Left ventricle myocardium inferior (tissue), 1 donor: ENCODE results near the gene PPL. TPM values are rescaled to one million over a fixed set of nuclear protein-coding genes. Genes with fewer than 3 reads are reported as not detected.

Experiments
- DNase-seq: peaks from one replicate; pipeline ENCODE4 v3.0.0-alpha.2; 2020
- H3K27ac ChIP-seq: fragments of 200-600 bp; replicated peaks from 2 replicates; pipeline ENCODE4 v1.8.0; 2021
- H3K27me3 ChIP-seq: fragments of 200-600 bp; 2 replicates; pipeline ENCODE4 v1.8.0; 2021; ENCODE audit warnings: low read depth
- H3K36me3 ChIP-seq: fragments of 200-600 bp; 2 replicates; pipeline ENCODE4 v1.8.0; 2021
- H3K4me1 ChIP-seq: fragments of 200-600 bp; 2 replicates; pipeline ENCODE4 v1.8.0; 2021
- H3K4me3 ChIP-seq: fragments of 200-600 bp; 2 replicates; pipeline ENCODE4 v1.8.0; 2021; ENCODE audit warnings: mild to moderate bottlenecking, moderate library complexity
- H3K9me3 ChIP-seq: fragments of 200-600 bp; replicated peaks from 2 replicates; pipeline ENCODE4 v1.8.0; 2021
- intact Hi-C: fragments of 100-400 bp; cut with micrococcal nuclease; formaldehyde crosslinking; loops from one replicate; pipeline ENCODE4 v1.11.0; 2022
- total RNA-seq: library from RNA; stranded (reverse); fragmentation: NEBNext Ultra II Directional; extraction: Animal tissue kit (Norgen Biotek cat#: 25700); gene quantifications from one replicate; pipeline ENCODE4 v1.2.1, GENCODE V29; 2021
- TF ChIP-seq, protein P1 (sequence below): fragments of 200-600 bp; IDR thresholded peaks from 2 replicates; pipeline ENCODE4 v1.8.0; 2021; ENCODE audit warnings: antibody characterized with exemption, mild to moderate bottlenecking, borderline replicate concordance
- donor health status: DM: no; HTN: yes; CAD: no; lungs with severe emphysema.

PPL gene
- total RNA-seq, 1 donor from 2014 or later, result 7.6 TPM

DNA sequence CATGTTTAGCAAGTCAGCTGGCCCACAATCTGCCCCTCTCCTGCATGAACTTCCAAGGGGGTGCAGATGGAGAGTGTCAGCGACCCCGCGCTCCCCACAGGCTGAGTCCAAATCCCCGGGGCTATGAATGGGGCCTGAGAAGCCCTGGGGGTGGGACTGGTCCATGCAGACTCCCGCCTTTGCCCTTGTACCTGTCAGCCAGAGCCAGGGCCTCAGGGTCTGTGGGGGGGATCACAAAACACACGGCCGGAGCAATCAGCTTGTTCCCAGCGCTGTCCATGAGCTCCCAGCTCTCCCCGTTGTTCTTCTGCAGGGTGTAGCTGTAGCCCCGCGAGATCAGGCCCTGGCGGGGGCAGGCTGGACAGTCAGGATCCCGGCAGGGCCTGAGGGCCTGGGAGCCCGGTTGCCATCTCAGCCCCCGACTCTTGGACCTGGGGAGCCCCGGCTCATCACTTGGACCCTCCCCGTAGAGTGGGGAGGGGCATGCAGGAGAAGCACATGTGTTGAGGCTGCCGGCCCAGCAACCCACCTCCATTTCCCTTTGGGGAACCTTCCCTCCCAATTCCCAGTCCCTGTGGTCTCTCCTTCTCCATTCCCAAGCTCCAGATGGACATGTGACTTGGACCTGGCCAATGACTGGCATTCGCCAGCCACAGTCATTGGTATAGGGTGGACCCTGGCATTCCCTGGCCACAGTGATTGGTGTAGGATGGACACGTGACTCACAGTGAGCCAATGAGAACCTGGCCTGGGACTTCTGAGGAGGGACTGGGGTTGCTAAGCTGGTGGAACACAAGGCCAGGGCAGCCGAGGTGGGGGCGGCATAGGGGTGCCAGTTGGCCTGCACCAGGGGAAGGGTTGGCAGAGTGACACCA, 42.4 kb downstream of the PPL start:
- TF ChIP-seq, protein P1, sequence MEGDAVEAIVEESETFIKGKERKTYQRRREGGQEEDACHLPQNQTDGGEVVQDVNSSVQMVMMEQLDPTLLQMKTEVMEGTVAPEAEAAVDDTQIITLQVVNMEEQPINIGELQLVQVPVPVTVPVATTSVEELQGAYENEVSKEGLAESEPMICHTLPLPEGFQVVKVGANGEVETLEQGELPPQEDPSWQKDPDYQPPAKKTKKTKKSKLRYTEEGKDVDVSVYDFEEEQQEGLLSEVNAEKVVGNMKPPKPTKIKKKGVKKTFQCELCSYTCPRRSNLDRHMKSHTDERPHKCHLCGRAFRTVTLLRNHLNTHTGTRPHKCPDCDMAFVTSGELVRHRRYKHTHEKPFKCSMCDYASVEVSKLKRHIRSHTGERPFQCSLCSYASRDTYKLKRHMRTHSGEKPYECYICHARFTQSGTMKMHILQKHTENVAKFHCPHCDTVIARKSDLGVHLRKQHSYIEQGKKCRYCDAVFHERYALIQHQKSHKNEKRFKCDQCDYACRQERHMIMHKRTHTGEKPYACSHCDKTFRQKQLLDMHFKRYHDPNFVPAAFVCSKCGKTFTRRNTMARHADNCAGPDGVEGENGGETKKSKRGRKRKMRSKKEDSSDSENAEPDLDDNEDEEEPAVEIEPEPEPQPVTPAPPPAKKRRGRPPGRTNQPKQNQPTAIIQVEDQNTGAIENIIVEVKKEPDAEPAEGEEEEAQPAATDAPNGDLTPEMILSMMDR, result no peak
- H3K27me3 ChIP-seq, result no peaks in the 10 kb centered on the region
- H3K27ac ChIP-seq, result no peak overlapping the region
- intact Hi-C loops, result no loop called here
- peaks cover 25% of the 10 kb centered on the region for H3K36me3 ChIP-seq
- no peak for DNase-seq
- no peak overlapping the region for H3K4me3 ChIP-seq
- peaks cover 21% of the 10 kb centered on the region for H3K4me1 ChIP-seq
- peaks cover 5% of the 10 kb centered on the region for H3K9me3 ChIP-seq

DNA sequence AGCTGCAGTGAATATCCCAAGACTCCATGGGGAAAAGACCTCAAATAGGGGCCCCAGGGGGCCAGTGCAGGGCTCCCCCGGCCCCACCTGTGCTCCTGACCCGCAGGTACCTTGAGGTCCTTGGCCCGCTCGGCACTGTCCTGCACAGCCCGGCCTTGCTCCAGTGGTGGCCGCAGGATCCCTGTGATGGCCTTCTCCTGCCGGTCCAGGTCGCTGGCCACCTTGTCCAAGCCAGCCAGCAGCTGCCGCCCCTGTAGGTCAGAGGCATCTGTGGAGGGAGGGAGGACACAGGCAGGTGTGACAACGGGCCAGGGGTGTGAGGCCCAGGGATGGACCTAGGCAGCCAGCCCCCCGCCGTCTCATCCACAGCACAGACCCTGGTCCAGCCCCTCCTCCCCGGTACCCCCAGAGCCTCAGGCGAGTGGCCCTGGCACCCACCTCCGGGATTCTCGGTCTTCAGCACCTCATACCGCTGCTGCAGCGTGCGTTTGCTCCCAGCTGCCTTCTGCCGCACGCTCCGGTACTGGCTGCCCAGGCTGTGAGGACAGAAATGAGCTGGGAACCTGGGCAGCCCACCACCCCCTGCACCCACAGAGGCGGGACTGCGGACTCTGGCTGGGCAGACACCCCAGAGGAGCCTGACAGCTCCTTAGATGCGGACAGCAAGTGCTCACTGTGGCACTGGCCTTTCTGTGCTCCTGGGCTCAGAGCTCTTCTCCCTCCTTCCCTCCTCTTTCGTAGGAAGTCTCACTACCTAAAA, 43.7 kb downstream of the PPL start:
- H3K27me3 ChIP-seq, result no peaks in the 10 kb centered on the region
- no peak overlapping the region for H3K4me3 ChIP-seq
- DNase-seq, result no peak
- intact Hi-C loops, result no loop called here
- TF ChIP-seq, protein P1, result no peak
- H3K27ac ChIP-seq, result peak overlapping the region; percentile 78
- H3K9me3 ChIP-seq, result peaks cover under 1% of the 10 kb centered on the region
- peaks cover 23% of the 10 kb centered on the region for H3K36me3 ChIP-seq
- H3K4me1 ChIP-seq, result peaks cover 21% of the 10 kb centered on the region

DNA sequence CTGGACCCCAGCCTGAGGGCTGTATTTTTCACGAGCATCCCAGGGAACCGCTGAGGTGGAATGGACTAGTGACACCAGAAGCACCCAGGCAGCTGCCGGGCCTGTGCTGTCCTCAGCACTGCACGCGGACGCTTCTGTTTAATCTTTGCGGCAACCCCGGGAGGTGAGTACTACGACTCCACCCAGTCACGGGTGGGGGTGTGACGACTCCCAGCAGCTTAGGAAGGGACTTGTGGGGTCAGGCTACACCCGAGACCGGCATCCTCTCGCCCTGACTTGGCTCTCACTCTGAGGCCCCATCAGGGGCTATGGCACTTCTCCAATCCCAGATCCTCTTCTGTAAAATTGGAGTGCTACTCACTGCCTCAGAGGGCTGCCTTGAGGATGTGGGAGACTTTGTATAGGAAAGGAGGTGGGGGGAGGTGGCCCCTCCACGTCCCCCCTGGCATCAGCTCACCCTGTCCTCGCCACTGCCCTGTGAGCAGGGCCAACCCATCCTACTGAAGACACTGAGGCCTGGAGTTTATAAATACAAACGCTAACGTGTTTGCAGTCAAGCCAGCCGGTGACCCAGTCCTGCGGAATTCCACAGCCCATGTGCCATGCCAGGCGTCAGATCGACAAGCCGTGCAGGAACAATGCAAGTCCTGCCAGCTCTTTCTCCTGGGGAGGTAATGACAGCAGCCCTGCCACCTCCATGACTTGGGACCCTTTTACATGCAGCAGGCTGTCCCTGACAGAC, 44.4 kb downstream of the PPL start:
- peak; percentile 65 for DNase-seq
- H3K36me3 ChIP-seq, result peaks cover 31% of the 10 kb centered on the region

DNA sequence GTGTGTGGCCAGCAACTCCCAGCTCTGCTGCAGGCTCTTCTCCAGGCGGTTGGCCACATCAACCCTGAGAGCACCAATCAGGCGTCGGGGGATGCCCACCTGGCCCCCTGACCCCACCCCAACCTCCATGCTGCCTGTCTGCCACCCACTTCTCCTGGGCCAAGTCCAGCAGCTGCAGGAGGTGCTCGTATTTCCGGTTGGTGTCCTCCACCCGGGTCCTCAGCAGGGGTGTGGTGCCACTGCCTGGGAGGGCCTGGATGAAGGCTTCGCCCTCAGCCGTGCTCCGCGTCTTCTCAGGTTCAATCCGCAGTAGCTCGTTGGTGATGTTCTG, 45.1 kb downstream of the PPL start:
- Histone ChIP-seq H3K27ac (peak overlapping the region; percentile 78), H3K9me3 (no peaks in the 10 kb centered on the region), H3K4me3 (no peak overlapping the region), H3K27me3 (no peaks in the 10 kb centered on the region), H3K4me1 (peaks cover 21% of the 10 kb centered on the region), H3K36me3 (peaks cover 38% of the 10 kb centered on the region)
- intact Hi-C loops, result no loop called here
- DNase-seq, result no peak
- TF ChIP-seq, protein P1, result no peak

More for the DNA sequence above, 44.4 kb downstream of the PPL start:
- Histone ChIP-seq H3K4me1 (peaks cover 21% of the 10 kb centered on the region), H3K9me3 (no peaks in the 10 kb centered on the region), H3K4me3 (no peak overlapping the region), H3K27ac (peak overlapping the region; percentile 78), H3K27me3 (no peaks in the 10 kb centered on the region)
- TF ChIP-seq, protein P1, result no peak
- intact Hi-C loops, result no loop called here

DNA sequence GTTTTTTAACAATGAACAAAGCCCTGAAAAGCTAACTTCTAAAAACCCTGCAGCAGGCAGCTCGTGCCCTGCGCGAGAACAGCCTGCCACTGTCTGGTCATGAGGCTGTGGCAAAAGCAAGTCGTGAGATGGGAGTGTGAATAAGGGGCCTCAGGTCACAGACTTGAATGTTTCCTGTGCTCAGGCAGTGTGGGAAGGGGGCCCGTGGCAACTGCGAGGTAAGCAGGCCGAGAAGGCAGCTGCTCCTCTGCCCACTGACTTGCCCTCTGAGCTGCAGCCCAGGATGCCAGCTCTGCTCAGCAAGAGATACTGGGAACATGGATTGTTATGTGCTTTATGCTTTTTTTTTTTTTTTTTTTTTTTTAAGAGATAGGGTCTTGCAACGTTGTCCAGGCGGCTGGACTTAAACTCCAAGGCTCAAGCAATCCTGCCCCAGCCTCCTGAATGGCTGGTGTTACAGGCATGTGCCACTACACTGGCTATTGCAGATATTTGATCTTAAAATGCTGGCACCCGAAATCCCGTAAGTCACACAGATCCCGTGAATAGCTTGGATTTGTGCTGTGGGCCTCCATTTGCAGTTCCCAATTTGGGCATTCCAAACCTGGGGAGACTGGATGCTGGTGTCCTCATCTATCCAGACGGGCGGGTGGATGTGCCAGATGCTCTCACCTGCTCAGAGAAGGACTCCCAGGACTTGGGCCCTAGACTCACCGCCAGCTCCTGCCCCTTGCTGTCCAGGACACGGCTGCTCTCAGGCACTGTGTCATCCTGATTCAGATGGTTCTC, 45.7 kb downstream of the PPL start:
- Histone ChIP-seq H3K27me3 (no peaks in the 10 kb centered on the region), H3K4me1 (peaks cover 21% of the 10 kb centered on the region), H3K27ac (peak overlapping the region; percentile 78), H3K4me3 (no peak overlapping the region), H3K9me3 (no peaks in the 10 kb centered on the region), H3K36me3 (peaks cover 42% of the 10 kb centered on the region)
- DNase-seq, result no peak
- intact Hi-C loops, result no loop called here
- TF ChIP-seq, protein P1, result no peak
